ENCODE results near the gene SPATA46. TPM values are rescaled to one million over a fixed set of nuclear protein-coding genes. Genes with fewer than 3 reads are reported as not detected.
"Not testable (repeated sequence)": the region's sequence is repeated elsewhere in the genome, so short reads cannot be mapped to it uniquely, and the experiment has no call there.

SPATA46 gene
- total and polyA plus RNA-seq, 2 experiments from 2014 or later = not detected

GRCh38 chr1:162353078-162353477, 23.6 kb downstream of the SPATA46 start:
- H3K36me3 ChIP-seq (ENCODE audit: insufficient read depth) = no peaks in the 10 kb centered on the region
- no peak overlapping the region; the same call in 1 of the 2 replicates for H3K4me2 ChIP-seq
- no peak overlapping the region for H2AFZ ChIP-seq
- DNase-seq (ENCODE audit: low spot score) = no peak
- ATAC-seq = peak; percentile 16; the same call in 1 of the 3 replicates
- Mint-ChIP-seq H3K27me3 (ENCODE audit: insufficient read depth, low read depth, poor library complexity) (peaks cover 10% of the 10 kb centered on the region), H3K4me3 (no peak overlapping the region; the same call in 2 of the 3 replicates), H3K27ac (peak overlapping the region; percentile 88), H3K4me1 (peaks cover 23% of the 10 kb centered on the region), H3K36me3 (ENCODE audit: low read depth) (peaks cover 27% of the 10 kb centered on the region), H3K9me3 (no peaks in the 10 kb centered on the region)
- H3K27me3 ChIP-seq (ENCODE audit: insufficient read depth) = no peaks in the 10 kb centered on the region
- no peaks in the 10 kb centered on the region for H3F3A ChIP-seq (replicated peaks; ENCODE audit: low read depth)
- TF ChIP-seq STAT1 (IDR thresholded peaks at IDR 0.05; ENCODE audit: unreplicated experiment) (no peak), NANOG (IDR thresholded peaks at IDR 0.05; ENCODE audit: borderline replicate concordance) (no peak)
- no peaks in the 10 kb centered on the region for H4K20me1 ChIP-seq (replicated peaks; ENCODE audit: insufficient read depth)
- H3K4me1 ChIP-seq (ENCODE audit: insufficient read depth) = peaks cover 9% of the 10 kb centered on the region; the same call in 1 of the 2 replicates
- no peak overlapping the region for H3K27ac ChIP-seq (ENCODE audit: low read depth)
- no peak overlapping the region for H3K4me3 ChIP-seq
- H3K9me2 ChIP-seq (ENCODE audit: insufficient read depth) = no peaks in the 10 kb centered on the region
- H3K79me2 ChIP-seq (replicated peaks; ENCODE audit: insufficient read depth) = no peaks in the 10 kb centered on the region

- not testable (repeated sequence) for H3K36me3 ChIP-seq (ENCODE audit: insufficient read depth); H3K27ac ChIP-seq (ENCODE audit: low read depth); H3F3A ChIP-seq (replicated peaks; ENCODE audit: low read depth); H3K79me2 ChIP-seq (replicated peaks; ENCODE audit: insufficient read depth); H3K4me3 ChIP-seq; H4K20me1 ChIP-seq (replicated peaks; ENCODE audit: insufficient read depth); H3K9me2 ChIP-seq (ENCODE audit: insufficient read depth); H2AFZ ChIP-seq; DNase-seq (ENCODE audit: low spot score); H3K27ac Mint-ChIP-seq; H3K4me3 Mint-ChIP-seq; H3K4me2 ChIP-seq; ATAC-seq; H3K4me1 ChIP-seq (ENCODE audit: insufficient read depth); H3K27me3 Mint-ChIP-seq (ENCODE audit: insufficient read depth, low read depth, poor library complexity); H3K27me3 ChIP-seq (ENCODE audit: insufficient read depth); H3K9me3 Mint-ChIP-seq
- Mint-ChIP-seq H3K4me1 (peaks cover 23% of the 10 kb centered on the region), H3K36me3 (ENCODE audit: low read depth) (peaks cover 18% of the 10 kb centered on the region)
These were observed 24.8 kb downstream of the SPATA46 start for GRCh38 chr1:162351874-162352273.

GRCh38 chr1:162351246-162351842, 25.3 kb downstream of the SPATA46 start:
- DNase-seq (ENCODE audit: low spot score) (no peak), ATAC-seq (no peak)
- Histone ChIP-seq H3K36me3 (ENCODE audit: insufficient read depth) (no peaks in the 10 kb centered on the region), H2AFZ (no peak overlapping the region), H3K27me3 (ENCODE audit: insufficient read depth) (no peaks in the 10 kb centered on the region), H3K4me2 (no peak overlapping the region), H3K79me2 (replicated peaks; ENCODE audit: insufficient read depth) (no peaks in the 10 kb centered on the region), H3K27ac (ENCODE audit: low read depth) (no peak overlapping the region), H3K4me3 (no peak overlapping the region), H4K20me1 (replicated peaks; ENCODE audit: insufficient read depth) (no peaks in the 10 kb centered on the region), H3K9me2 (ENCODE audit: insufficient read depth) (no peaks in the 10 kb centered on the region), H3K4me1 (ENCODE audit: insufficient read depth) (peaks cover 9% of the 10 kb centered on the region; the same call in 1 of the 2 replicates), H3F3A (replicated peaks; ENCODE audit: low read depth) (no peaks in the 10 kb centered on the region)
- Mint-ChIP-seq H3K9me3 (no peaks in the 10 kb centered on the region), H3K4me1 (peaks cover 23% of the 10 kb centered on the region), H3K27ac (no peak overlapping the region; the same call in 1 of the 2 replicates), H3K4me3 (no peak overlapping the region), H3K27me3 (ENCODE audit: insufficient read depth, low read depth, poor library complexity) (peaks cover 6% of the 10 kb centered on the region), H3K36me3 (ENCODE audit: low read depth) (peaks cover 17% of the 10 kb centered on the region)
- TF ChIP-seq EZH2 (IDR thresholded peaks at IDR 0.05; ENCODE audit: low read depth, unreplicated experiment) (no peak), EZH2phosphoT487 (IDR thresholded peaks at IDR 0.05; ENCODE audit: unreplicated experiment) (no peak), STAT1 (IDR thresholded peaks at IDR 0.05; ENCODE audit: unreplicated experiment) (no peak), ZNF114 (CRISPR knock-in tag; IDR thresholded peaks at IDR 0.05) (no peak), CREB1 (CRISPR knock-in tag; IDR thresholded peaks at IDR 0.05; ENCODE audit: low read depth) (no peak), POLR2AphosphoS5 (IDR thresholded peaks at IDR 0.05; ENCODE audit: low read depth) (no peak), CTCF (conservative IDR thresholded peaks at IDR 0.05; ENCODE audit: low read depth in 2 of 2) (no peak), ETS1 (IDR thresholded peaks at IDR 0.05) (no peak), ZNF331 (CRISPR knock-in tag; IDR thresholded peaks at IDR 0.05; ENCODE audit: low read depth) (no peak), REST (IDR thresholded peaks at IDR 0.05; ENCODE audit: unreplicated experiment) (no peak), NANOG (IDR thresholded peaks at IDR 0.05; ENCODE audit: borderline replicate concordance) (no peak), JUNB (IDR thresholded peaks at IDR 0.05; ENCODE audit: unreplicated experiment) (no peak)
